Neural cell (in vitro differentiated cells): ENCODE measurements around the gene KCNQ1OT1.

Experiments
- EP300 ChIP-seq: fragments of 450-650 bp; conservative IDR thresholded peaks from 2 replicates; pipeline ENCODE4 v1.6.1; 2014; ENCODE audit warnings: antibody characterized with exemption, mild to moderate bottlenecking, moderate library complexity; ENCODE audit not compliant: poor library complexity, severe bottlenecking
- TF ChIP-seq, protein P1 (sequence below): IDR thresholded peaks from 2 replicates; pipeline ENCODE4 v1.6.1; 2012; ENCODE audit warnings: borderline replicate concordance
- TF ChIP-seq, protein P2 (sequence below): fragments of 450-650 bp; IDR thresholded peaks from 2 replicates; pipeline ENCODE4 v1.5.1; 2014; ENCODE audit warnings: antibody characterized with exemption, mild to moderate bottlenecking, moderate library complexity; ENCODE audit not compliant: poor library complexity, severe bottlenecking

GRCh38 chr11:2663506-2663905 is 36.3 kb downstream of the KCNQ1OT1 start:
- TF ChIP-seq, protein P1, sequence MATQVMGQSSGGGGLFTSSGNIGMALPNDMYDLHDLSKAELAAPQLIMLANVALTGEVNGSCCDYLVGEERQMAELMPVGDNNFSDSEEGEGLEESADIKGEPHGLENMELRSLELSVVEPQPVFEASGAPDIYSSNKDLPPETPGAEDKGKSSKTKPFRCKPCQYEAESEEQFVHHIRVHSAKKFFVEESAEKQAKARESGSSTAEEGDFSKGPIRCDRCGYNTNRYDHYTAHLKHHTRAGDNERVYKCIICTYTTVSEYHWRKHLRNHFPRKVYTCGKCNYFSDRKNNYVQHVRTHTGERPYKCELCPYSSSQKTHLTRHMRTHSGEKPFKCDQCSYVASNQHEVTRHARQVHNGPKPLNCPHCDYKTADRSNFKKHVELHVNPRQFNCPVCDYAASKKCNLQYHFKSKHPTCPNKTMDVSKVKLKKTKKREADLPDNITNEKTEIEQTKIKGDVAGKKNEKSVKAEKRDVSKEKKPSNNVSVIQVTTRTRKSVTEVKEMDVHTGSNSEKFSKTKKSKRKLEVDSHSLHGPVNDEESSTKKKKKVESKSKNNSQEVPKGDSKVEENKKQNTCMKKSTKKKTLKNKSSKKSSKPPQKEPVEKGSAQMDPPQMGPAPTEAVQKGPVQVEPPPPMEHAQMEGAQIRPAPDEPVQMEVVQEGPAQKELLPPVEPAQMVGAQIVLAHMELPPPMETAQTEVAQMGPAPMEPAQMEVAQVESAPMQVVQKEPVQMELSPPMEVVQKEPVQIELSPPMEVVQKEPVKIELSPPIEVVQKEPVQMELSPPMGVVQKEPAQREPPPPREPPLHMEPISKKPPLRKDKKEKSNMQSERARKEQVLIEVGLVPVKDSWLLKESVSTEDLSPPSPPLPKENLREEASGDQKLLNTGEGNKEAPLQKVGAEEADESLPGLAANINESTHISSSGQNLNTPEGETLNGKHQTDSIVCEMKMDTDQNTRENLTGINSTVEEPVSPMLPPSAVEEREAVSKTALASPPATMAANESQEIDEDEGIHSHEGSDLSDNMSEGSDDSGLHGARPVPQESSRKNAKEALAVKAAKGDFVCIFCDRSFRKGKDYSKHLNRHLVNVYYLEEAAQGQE, result no peak
- TF ChIP-seq, protein P2, sequence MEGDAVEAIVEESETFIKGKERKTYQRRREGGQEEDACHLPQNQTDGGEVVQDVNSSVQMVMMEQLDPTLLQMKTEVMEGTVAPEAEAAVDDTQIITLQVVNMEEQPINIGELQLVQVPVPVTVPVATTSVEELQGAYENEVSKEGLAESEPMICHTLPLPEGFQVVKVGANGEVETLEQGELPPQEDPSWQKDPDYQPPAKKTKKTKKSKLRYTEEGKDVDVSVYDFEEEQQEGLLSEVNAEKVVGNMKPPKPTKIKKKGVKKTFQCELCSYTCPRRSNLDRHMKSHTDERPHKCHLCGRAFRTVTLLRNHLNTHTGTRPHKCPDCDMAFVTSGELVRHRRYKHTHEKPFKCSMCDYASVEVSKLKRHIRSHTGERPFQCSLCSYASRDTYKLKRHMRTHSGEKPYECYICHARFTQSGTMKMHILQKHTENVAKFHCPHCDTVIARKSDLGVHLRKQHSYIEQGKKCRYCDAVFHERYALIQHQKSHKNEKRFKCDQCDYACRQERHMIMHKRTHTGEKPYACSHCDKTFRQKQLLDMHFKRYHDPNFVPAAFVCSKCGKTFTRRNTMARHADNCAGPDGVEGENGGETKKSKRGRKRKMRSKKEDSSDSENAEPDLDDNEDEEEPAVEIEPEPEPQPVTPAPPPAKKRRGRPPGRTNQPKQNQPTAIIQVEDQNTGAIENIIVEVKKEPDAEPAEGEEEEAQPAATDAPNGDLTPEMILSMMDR, result no peak
- TF ChIP-seq EP300, result no peak
